HG03442 (cell line): Measurements from ENCODE around the gene GSTM5.
"Not testable (repeated sequence)": the region's sequence is repeated elsewhere in the genome, so short reads cannot be mapped to it uniquely, and the experiment has no call there.

ENCODE experiments used
- ATAC-seq: cut with Tn5 transposase; IDR thresholded peaks from one replicate; pipeline ENCODE4 v1.9.1; 2021; ENCODE audit warnings: mild to moderate bottlenecking, moderate library complexity; ENCODE audit not compliant: unreplicated experiment

Gene GSTM5

GRCh38 chr1:109726728-109727373 lies 14.8 kb downstream of the GSTM5 start:
- ATAC-seq: no peak

DNA sequence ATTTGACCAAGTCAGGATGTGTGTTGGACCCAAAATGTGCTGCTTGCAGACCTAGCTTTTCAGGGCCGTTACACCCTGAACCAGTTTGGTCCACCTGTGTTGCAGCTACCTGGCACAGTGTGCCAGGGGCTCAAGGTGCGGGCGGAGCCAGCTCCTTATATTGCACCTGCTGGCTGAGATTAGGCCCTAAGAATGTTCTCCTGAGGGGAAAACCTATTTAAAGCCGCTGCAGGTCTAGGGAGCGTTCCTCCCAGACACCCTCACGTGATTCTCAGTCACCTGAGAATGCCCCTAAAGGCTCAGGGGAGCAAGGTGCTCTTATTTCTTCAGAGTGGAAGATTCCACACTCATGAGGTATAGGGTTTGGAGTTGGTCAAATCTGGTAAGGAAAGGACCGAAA lies 16.8 kb downstream of the GSTM5 start:
- ATAC-seq: no peak

DNA sequence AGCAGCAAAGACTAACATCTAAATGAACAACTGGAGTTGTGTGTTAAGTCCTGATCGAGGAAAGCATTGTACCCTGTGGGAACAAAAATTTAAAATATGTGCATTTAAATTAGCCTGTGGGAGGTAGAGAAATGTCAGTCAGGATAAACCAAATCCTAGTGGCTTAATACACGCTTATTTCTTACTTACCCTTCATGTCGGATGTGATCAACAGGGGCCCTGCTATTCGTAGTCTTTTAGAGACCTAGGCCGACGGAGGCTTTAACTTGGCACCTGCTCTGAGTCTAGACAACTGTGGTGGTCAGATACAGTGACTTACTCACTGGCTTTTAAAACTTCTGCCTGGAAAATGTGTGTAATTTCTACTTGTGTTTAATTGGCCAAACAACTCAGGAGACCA lies 18.6 kb downstream of the GSTM5 start:
- ATAC-seq: no peak

- no peak for ATAC-seq
These were observed 20.4 kb downstream of the GSTM5 start for GRCh38 chr1:109732390-109732881.

DNA sequence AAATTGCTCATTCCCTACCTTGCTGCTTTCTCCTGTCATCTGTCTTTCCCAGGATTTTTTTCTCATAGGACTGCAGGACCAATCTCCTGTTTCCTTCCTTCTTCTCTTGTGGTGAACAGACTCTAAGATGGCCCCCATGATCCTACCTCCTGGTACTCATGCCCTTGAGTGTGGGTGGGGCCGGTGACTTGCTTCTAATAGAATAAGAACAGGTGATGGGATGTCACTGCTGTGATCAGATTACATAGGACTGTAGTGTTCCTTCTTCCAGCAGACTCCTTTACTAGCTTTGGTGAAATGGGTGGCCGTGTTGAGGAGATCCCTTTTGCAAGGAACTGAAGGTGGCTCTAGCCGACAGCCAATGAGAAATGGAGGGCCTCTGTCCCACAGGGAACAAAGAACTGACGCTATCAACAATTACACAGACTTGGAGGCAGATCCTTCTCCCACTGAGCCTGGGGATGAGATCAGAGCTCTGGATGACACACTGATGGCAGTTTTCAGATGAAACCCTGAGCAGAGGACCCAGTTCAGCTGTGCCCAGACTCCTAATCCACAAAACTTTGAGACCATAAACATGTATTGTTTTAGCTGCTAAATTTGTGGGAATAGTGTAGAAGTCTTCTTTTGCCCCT lies 21.3 kb downstream of the GSTM5 start:
- no peak for ATAC-seq

DNA sequence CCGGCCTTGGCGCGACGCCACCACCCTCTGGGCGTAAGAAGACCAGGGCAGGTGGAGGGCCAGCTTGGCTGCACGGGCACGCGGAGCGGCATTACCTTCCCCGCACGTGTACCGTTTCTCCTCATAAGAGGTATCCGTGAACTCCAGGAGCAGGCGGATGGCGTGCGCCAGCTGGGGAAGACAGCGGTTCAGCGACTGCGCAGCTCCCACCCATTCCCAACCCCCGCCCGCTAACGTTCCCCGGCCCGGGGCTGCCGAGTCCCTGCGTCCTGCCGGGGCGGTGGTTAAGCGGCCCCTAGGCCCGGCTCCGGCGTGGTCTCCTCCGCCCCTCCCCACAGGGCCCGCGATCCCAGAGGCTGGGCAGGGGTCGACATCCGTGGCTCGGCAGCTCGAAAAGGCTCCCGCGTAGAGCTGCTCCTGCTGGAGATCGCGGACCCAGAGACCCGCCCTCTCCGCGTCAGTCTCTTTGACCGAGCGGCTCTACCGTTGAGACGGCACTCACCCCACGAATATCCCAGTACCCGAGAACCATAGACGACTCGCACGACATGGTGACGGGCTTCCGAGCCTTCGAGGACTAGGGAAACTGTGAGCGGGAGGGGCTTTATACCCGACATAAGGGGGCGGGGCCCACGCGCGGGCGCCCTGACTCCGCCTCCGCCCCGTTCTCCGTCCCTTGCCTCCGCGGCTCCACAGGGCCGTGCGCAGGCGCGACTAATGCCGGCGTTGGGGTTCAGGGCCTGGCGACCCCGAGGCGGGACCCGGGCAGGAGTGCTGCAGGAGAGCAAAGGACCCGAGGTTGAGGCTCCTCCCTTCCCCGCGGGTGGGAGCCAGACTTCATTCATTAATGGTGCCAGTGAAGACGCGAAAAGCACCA lies 27.9 kb downstream of the GSTM5 start:
- ATAC-seq: peak; percentile 89

- ATAC-seq: no peak
These were observed 28.7 kb downstream of the GSTM5 start, which contains the start of gene GSTM3 for GRCh38 chr1:109740615-109741373. TSS of gene GSTM3 (minus strand) at chr1:109741038. CDS start at chr1:109740287, 751 bp downstream.

DNA sequence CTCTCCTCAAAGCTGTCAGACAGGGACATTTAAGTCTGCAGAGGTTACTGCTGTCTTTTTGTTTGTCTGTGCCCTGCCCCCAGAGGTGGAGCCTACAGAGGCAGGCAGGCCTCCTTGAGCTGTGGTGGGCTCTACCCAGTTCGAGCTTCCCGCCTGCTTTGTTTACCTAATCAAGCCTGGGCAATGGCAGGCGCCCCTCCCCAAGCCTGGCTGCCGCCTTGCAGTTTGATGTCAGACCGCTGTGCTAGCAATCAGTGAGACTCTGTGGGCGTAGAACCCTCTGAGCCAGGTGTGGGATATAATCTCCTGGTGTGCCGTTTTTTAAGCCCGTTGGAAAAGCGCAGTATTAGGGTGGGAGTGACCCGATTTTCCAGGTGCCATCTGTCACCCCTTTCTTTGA lies 36.3 kb downstream of the GSTM5 start:
- ATAC-seq: not testable (repeated sequence)

DNA sequence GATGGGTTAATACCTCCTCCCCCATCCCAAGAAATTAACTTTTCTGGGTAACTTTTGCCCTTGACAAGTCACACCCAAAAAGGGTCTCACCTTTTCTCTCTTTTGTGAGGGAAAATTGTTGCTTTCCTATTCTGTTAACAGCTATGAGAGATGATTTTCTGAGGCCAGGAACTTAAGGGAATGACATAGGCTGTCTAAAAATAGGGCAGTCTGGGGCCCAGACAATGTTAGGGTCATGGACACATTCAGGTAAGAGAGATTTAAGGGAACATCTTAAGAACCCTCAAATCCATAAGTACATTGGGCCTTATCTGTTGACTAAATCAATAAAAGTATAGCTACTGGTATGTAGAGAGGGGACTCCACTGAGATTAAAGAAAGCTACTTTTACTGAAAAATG lies 37.2 kb downstream of the GSTM5 start:
- no peak for ATAC-seq

- ATAC-seq: no peak
These were observed 38.3 kb downstream of the GSTM5 start for GRCh38 chr1:109750241-109750882.

DNA sequence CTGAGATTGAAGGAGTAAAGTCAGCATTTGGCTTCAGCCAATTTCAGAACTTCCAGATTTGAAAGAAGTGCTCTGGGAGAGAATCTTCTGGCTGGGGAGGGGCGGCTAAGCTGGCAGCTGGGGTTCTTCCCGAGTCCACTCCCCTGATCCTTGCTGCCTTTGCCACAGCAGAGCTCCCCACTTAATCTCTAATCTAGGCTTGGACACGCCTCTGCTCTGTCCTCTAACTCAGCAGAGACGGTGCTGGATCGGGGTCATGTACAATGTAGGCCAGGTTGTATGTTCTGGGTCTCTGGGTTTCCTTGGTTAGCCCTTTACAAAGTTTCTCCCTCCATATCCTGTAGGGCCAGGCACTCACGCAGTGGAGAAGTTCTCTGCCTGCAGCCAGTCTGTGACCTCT lies 38.9 kb downstream of the GSTM5 start:
- ATAC-seq: no peak

DNA sequence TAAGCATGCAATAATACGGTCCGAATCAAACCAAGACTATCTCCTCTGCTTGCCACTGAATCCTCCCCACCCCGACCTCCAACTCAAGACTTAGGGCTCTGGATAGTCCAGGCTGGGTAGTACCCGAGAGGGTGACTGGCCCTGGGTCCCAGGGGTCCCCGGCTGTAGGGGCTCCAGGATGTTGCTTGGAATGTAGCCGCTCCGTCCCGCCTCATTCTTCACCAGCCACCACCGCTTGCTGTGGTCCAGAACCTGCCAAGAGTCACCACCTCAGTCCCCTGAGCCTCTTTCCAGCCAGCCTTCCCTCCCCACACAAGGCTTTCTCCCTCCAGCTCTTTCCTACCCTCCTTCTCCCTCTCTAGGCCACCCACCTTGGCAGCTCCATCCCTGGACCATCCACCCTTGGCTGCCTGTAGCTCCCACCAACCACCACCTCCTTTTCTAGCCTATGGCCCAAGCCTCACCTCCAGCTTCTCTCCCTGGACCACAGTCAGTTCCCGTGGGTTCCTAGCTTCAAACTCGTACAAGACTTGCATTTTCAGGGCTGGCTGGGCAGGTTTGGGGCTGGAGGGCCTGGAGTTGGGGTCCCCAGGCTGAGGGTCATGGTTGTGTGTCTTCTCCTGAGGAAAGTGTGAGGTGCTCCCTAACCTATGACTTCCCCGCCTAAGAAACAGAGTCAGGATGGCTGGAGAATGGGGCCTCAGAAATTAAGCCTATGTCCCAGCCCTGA lies 39.6 kb downstream of the GSTM5 start:
- no peak for ATAC-seq

DNA sequence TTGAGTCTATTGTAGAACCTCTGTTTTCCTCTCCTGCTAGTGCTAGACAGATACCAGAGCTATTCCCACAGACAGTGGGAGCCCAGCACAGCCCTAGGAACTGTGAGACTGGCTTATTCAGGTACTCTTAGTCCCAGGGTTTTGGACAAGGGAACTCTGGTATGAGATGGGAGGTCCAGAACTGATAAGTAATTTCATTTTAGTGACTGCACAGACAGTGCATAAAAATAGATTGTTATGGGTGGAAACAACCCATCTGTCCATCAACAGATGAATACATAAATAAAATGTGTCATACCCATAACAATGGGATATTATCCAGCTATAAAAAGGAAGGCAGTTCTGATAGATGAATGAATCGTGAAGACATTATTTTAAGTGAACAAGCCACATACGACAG lies 42.7 kb downstream of the GSTM5 start:
- no peak for ATAC-seq

DNA sequence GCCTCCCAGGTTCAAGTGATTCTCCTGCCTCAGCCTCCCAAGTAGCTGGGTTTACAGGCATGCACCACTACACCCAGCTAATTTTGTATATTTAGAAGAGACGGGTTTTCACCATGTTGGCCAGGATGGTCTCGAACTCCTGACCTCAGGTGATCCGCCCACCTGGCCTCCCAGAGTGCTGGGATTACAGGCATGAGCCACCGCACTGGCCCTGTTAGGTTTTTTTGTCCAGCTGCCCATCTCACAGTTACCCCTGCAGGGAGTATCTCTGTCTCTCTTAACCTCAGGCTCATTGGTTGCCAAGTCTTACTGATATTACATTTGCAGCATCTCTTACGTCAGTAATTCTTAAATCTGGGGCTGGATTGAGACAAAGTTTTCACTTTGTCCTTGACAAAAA lies 44.3 kb downstream of the GSTM5 start:
- not testable (repeated sequence) for ATAC-seq

DNA sequence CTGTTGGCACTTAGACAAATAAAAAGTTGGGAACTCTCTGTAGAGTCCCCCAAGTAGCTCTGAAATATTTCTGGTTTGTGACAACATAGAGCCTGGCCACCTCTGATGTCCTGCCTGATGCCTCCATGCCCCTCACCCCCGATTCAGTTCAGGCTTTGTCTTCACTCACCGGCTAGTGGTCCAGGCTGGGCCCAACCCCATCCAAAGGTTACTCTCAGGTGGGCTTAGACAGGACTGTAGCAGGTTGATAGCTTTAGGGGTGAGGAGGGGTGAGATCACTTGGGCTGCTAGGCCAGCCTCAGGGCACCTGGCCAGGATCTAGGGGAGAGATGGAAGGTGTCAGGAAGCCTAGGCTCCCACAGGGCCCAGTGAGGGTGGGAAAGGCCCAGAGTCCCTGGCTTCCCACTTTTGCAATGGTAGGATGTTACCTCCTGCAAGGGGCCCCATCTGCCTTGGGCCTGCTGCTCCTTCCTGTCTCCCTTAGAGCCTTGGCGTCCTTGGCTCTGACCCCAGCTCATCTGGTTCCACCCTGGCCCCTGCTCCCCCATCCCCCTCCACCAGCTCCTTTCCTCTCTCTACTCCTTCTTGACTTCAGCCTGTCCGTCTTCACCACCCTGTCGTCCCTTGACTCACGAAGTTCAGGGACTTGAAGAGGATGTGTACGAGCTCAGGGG lies 44.9 kb downstream of the GSTM5 start:
- ATAC-seq: no peak

DNA sequence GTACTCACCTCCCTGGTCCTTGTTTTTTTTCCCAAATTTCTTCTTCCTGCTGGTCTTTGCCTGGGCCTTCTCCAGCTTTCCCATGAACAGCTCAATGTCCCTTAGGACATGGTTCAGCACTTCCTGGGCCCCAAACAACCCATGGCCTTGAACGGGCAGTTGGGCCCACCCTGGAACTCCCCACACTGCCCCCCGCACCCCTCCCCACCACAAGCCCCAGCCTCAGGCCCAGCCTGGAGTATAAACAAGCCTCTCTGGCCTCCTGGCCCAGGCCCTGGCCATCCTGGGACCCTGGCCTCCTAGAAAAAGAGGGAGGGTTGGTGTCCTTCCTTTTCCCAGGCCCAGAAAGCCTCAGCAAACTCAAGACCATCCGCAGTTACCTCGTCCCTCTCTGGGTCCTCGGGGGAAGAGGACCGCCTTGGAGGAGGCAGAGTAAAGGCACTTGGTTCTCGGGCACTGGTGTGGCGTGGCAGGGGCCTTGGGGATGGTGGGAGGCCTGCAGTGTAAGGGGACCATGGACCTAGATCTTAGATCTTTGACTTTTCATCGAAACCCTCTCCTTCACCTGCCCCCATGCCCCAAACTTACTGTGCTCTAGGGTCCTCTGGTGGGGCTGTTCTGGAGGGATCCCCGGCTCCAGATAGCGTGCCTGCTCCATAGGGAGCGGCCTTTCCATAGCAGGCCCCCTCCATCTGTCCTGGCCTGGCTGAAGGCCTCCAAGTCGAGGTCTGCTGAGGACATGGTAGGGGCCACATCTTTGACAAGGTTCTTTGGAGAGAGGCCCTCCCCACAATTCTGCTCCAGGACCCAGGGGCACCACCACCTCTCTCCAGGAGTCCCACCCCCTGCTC lies 46.1 kb downstream of the GSTM5 start:
- no peak for ATAC-seq

- no peak for ATAC-seq
These were observed 47.7 kb downstream of the GSTM5 start for GRCh38 chr1:109759513-109760334.
